Sigmoid colon (tissue), 7 donors: ENCODE data around the gene RNASE13. TPM values are rescaled to one million over a fixed set of nuclear protein-coding genes. Genes with fewer than 3 reads are reported as not detected.

Experiments
- DNase-seq: peaks from one replicate; pipeline ENCODE4 v3.0.0-alpha.2; 2019
- H3K27ac ChIP-seq, 4 donors: fragments of 200-600 bp; sonication (generic); one replicate each; pipeline ENCODE4 v1.5.1; 2016 to 2019; ENCODE audit warnings: mild to moderate bottlenecking in 1 of 4
- H3K27me3 ChIP-seq, 3 donors: fragments of 200-600 bp; sonication (generic); one replicate each; pipeline ENCODE4 v1.5.1; 2019; ENCODE audit warnings: mild to moderate bottlenecking in 1 of 3
- H3K36me3 ChIP-seq, 4 donors: fragments of 200-600 bp; sonication (generic); one replicate each; pipeline ENCODE4 v1.5.1; 2016 to 2019
- H3K4me1 ChIP-seq, 4 donors: fragments of 200-600 bp; sonication (generic); one replicate each; pipeline ENCODE4 v1.5.1; 2017 to 2019
- H3K4me3 ChIP-seq, 4 donors: fragments of 200-600 bp; sonication (generic); one replicate each; pipeline ENCODE4 v1.5.1; 2017 to 2019; ENCODE audit warnings: mild to moderate bottlenecking in 2 of 4, moderate library complexity in 1 of 4
- H3K9me3 ChIP-seq, 4 donors: fragments of 200-600 bp in 3 of 4; sonication (generic) in 3 of 4; one replicate each; pipeline versions ENCODE4 v1.5.1 to v1.6.1; 2013 to 2019
- CTCF ChIP-seq, 4 experiments: fragments of 450-650 bp in 3 of 4; fragments of 200-600 bp in 1 of 4; IDR thresholded peaks; one replicate each; pipeline ENCODE4 v1.5.1; 2016 to 2019; ENCODE audit warnings: antibody characterized with exemption in 4 of 4, mild to moderate bottlenecking in 3 of 4, moderate library complexity in 2 of 4
- EP300 ChIP-seq, 4 donors: sonication (generic); formaldehyde crosslinking; IDR thresholded peaks; one replicate each; pipeline ENCODE4 v1.6.1; 2017; ENCODE audit warnings: antibody characterized with exemption in 4 of 4
- POLR2A ChIP-seq, 2 donors: fragments of 450-650 bp; IDR thresholded peaks; one replicate each; pipeline ENCODE4 v1.6.1; 2016; ENCODE audit warnings: antibody characterized with exemption in 2 of 2, mild to moderate bottlenecking in 2 of 2, moderate library complexity in 2 of 2
- POLR2AphosphoS5 ChIP-seq, 4 donors: sonication (generic); formaldehyde crosslinking; IDR thresholded peaks; one replicate each; pipeline ENCODE4 v1.6.1; 2017; ENCODE audit warnings: antibody characterized with exemption in 4 of 4
- WGBS, 2 donors: extraction: QIAGEN DNeasy Blood & Tissue Kit; methylation state at CpG; one replicate each; pipeline ENCODE4 v1.1.7; 2013; 5-methylcytosine and 5-hydroxymethylcytosine counted together
- intact Hi-C: fragments of 100-400 bp; cut with DNase I; formaldehyde crosslinking; loops from one replicate; pipeline ENCODE4 v1.15.1; 2023
- polyA plus RNA-seq, 3 donors: library from polyadenylated mRNA; stranded (reverse); fragments of 200-250 nt; gene quantifications; one replicate each; pipeline ENCODE4 v1.2.3, GENCODE V29; 2013
- total RNA-seq, 4 donors: library from RNA; depleted of rRNA; stranded (reverse); fragments of >200 nt; gene quantifications; one replicate each; pipeline ENCODE4 v1.1.0, GENCODE V29; 2016
- donor health status: healthy with polysubstance abuse.
- donor health status: Bipolar disorder and iron deficiency.
- donor health status: healthy.

The RNASE13 gene
- total and polyA plus RNA-seq, 7 donors, result not detected

DNA sequence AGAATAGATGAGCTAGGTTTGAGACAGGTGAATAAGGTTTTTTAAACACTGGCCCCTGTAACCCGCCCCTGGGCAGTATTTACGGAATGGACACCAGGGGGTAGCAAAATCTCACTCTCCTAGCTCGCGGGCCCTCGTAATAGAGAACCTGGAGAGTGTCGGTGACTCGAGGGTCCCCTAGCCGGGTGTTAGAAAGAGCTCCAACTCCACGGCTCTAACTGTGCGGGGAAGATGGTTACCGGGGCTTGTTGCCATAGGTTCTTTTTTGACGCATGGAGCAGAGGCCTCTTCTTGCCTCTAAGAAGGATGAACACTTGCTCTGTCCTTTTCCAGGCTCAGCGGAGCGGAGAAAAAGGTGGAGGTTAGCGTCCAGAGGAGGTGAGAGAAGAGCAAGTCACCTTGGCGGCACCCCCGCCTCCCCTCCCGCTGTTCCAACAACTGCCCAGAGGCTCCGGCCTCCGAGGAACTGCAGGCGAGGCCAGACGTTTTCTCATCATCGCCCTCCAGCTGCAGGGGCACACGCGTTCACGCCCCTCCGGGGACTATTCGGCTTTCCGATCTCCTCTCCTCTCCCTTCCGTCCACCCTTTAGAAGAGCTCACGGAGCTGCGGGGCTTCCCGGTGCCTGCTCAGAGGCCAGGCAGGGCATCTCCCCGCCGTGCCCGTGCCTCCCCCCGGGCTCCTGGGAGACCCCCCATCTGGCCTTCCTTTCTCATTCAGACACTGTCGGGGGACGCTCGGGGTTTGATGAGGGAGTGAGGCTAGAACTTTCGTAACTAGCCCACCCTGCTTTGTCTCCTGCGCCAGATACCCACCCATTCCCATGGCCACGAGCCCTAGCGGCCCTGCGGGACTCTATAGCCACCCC lies 34.1 kb upstream of the RNASE13 start:
- H3K36me3 ChIP-seq, result no peaks in the 10 kb centered on the region
- H3K4me1 ChIP-seq, result peaks cover 0 to 39% (median 36%) of the 10 kb centered on the region in 4 donors
- H3K27ac ChIP-seq, result peak overlapping the region; percentile 87 to 93 (median 88)
- H3K4me3 ChIP-seq, result peak overlapping the region; percentile 60 to 85 (median 64)
- H3K9me3 ChIP-seq, result no peaks in the 10 kb centered on the region
- peak; percentile 83 for DNase-seq
- intact Hi-C loops, result no loop called here
- TF ChIP-seq CTCF (IDR thresholded peaks at IDR 0.05) (peak; percentile 54 to 72 (median 62)), POLR2A (IDR thresholded peaks at IDR 0.05) (no peak)
- no peaks in the 10 kb centered on the region for H3K27me3 ChIP-seq
- 8 to 14% methylated on average over 45 of the region's 45 CpGs for WGBS, 2 donors

DNA sequence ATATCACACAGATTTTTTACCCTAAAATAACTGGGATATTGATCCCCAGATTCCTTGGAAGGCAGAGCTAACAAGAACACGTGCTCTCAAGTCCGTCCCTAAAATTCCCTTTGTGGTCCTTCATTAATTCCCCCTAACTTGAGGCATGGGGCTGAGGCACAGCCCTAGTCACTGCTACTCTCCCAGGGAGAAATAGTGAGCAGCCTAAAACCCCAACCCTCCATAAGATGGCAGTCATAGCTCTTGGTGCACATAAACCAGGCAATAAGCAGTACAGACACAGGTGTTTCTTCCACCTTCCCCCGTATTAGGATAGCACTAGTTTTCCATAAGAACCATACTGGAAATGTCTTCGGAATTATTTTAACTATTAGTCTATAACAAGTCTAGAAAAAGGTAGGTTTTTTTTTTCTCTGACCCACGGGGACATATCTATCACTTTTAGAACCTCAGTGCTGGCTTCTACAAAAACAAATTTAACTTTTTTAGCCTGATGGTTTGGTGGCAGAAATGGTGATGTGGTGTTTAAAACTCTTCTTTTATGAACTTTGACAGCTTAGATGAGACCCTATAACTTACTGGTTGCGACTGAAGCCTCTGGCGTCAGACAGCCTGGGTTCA lies 32.4 kb upstream of the RNASE13 start:
- Histone ChIP-seq H3K4me3 (no peak overlapping the region), H3K27me3 (no peaks in the 10 kb centered on the region), H3K27ac (no peak overlapping the region), H3K4me1 (peaks cover 0 to 35% (median 31%) of the 10 kb centered on the region in 4 donors), H3K9me3 (no peaks in the 10 kb centered on the region), H3K36me3 (no peaks in the 10 kb centered on the region)
- DNase-seq, result no peak
- no peak for TF ChIP-seq EP300 (IDR thresholded peaks at IDR 0.05)
- TF ChIP-seq POLR2AphosphoS5 (IDR thresholded peaks at IDR 0.05), result no peak
- no peak for TF ChIP-seq POLR2A (IDR thresholded peaks at IDR 0.05)
- no peak for TF ChIP-seq CTCF (IDR thresholded peaks at IDR 0.05)
- intact Hi-C loops, result no loop called here
- WGBS, 2 donors, result 51 to 71% methylated on average over 7 of the region's 7 CpGs

DNA sequence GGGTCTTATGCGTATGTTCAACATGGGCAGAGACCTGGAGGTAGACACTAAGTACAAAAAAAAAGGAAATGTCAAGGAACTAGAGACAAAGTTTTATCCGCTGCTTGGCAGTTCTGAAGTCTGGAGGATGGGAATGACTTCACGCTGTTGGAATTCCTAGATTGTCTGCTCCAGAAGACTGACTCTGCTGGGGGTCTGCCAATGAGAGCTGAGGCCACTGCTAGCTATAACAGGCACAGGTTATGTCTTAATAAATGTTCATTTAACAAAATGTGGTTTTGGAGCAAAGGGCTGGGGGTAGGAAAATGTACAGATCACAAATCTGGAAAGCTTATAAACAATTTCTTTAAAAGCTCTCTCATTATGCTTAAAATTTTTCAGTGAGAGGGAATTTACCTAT lies 28.9 kb upstream of the RNASE13 start:
- no peak for TF ChIP-seq CTCF (IDR thresholded peaks at IDR 0.05)
- no peak for TF ChIP-seq EP300 (IDR thresholded peaks at IDR 0.05)
- TF ChIP-seq POLR2AphosphoS5 (IDR thresholded peaks at IDR 0.05), result no peak
- TF ChIP-seq POLR2A (IDR thresholded peaks at IDR 0.05), result no peak
- no peaks in the 10 kb centered on the region for H3K9me3 ChIP-seq
- intact Hi-C loops, result no loop called here
- no peaks in the 10 kb centered on the region for H3K36me3 ChIP-seq
- H3K4me1 ChIP-seq, result peaks cover 0 to 13% (median 4%) of the 10 kb centered on the region in 4 donors
- peak overlapping the region in 1 of 4 donors; percentile 13 for H3K27ac ChIP-seq
- H3K27me3 ChIP-seq, result no peaks in the 10 kb centered on the region
- H3K4me3 ChIP-seq, result no peak overlapping the region
- DNase-seq, result no peak
- 81 to 84% methylated on average over 3 of the region's 3 CpGs for WGBS, 2 donors

- TF ChIP-seq POLR2A (IDR thresholded peaks at IDR 0.05), result no peak
- TF ChIP-seq CTCF (IDR thresholded peaks at IDR 0.05), result no peak
- TF ChIP-seq POLR2AphosphoS5 (IDR thresholded peaks at IDR 0.05), result no peak
- 50 to 73% methylated on average over 3 of the region's 3 CpGs for WGBS, 2 donors
- H3K27me3 ChIP-seq, result no peaks in the 10 kb centered on the region
- peaks cover 0 to 9% (median 4%) of the 10 kb centered on the region in 4 donors for H3K4me1 ChIP-seq
- H3K4me3 ChIP-seq, result no peak overlapping the region
- intact Hi-C loops, result no loop called here
- no peaks in the 10 kb centered on the region for H3K36me3 ChIP-seq
- DNase-seq, result no peak
- no peaks in the 10 kb centered on the region for H3K9me3 ChIP-seq
- H3K27ac ChIP-seq, result no peak overlapping the region
Observed at GRCh38 chr14:21061347-21061668, 26.7 kb upstream of the RNASE13 start.
